GOT3 (cell line): ENCODE measurements around the gene LMX1A.

Experiments
- DNase-seq: peaks from one replicate; lab custom pipeline; 2025; ENCODE audit warnings: mixed read lengths; lab: John Stamatoyannopoulos, UW

LMX1A gene

DNA sequence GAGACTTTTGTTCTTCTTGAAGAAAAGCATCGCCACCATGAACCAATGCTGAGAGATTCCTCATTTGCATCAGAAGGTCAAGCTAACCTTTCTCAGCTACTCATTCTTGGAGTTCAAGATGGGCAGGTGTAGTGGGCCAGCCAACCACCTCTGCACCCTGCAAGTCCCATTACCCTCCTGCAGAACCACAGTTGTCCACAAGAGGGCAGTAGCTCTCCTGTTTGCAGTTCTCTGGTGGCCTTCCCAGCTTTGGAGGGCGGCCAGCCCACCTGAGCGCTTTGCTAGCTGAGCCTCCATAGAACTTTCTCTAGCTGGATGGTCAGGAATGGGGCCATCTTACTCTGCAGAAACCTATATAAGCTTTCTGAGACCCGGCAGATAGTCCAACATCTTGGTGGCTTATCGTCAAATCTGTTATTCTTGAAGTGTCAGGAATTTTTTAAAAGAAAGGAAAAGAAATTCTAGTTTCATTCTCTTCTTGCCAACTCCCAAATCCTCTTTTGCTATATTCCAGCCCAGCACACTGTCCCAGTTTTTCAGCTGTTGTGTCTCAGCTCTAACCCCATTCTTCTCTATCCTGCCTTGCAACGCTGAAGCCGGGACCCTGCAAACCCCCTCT lies 11.0 kb upstream of the LMX1A start:
- peak; percentile 10 for DNase-seq

DNA sequence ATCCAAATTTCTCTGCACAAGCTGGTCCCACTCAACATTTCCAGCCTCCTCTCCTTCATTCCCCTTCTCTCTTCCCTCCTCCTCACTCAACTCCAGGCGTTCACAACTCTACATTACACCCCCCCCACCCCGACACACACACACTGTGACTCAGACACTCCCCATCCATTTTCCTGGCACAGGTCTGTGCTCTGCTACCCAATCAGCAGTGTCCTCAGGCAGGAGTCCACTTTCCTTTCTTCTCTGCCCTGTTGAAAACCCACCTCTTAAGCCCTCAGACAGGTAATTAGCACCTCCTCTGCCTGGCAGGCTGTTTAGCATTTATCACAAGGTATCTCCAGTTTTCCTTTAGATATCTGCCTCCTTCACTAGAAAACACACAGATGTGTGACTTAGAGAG lies 8.8 kb upstream of the LMX1A start:
- DNase-seq = no peak

DNA sequence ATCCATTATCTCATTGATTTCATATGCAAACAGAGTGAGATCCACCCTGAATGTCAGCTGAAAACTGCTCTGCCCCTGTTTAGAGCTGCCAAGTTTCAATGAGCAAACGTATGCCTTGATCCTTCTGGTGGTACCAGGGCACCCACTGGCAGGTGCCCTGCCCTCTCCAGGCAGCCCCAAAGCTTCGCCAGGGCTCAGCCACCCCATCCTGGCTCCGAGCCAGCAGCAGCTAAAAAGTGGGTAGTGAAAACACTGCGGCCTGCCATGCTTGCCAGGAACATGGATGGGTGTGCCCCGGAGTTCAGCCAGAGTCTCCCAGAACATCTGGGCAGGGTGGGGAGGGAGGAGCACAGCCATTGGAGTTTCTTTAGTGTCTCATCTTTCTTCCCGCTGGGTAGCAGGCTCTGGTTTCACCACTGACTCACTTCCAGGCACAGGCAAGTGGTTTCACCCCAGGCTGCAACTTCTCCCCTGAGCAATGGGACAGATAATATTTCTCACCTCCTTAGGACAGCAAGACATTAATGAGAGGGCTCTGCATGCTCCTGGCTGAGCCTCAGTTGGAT lies 8.1 kb upstream of the LMX1A start:
- DNase-seq = peak; percentile 10

DNA sequence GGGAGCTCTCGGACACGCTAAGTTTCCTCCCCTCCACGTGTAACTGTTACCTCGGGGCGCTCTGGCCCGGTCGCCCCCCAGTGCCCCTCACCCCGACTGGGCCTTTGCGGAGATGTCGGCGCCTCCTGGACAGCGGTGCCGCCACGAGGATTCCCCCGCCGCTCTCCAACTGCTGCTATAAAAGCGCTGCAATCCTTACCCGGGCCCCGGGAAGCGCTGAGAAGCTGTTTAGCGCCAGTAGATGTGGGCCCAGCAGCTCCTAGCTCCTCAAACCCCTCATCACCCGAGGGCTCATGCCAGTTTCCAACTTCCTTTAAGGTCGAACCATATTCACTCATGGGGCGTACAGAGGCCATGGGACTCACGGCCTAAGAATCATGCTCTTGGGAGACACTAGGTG lies 361 bp upstream of the LMX1A start:
- no peak for DNase-seq

DNA sequence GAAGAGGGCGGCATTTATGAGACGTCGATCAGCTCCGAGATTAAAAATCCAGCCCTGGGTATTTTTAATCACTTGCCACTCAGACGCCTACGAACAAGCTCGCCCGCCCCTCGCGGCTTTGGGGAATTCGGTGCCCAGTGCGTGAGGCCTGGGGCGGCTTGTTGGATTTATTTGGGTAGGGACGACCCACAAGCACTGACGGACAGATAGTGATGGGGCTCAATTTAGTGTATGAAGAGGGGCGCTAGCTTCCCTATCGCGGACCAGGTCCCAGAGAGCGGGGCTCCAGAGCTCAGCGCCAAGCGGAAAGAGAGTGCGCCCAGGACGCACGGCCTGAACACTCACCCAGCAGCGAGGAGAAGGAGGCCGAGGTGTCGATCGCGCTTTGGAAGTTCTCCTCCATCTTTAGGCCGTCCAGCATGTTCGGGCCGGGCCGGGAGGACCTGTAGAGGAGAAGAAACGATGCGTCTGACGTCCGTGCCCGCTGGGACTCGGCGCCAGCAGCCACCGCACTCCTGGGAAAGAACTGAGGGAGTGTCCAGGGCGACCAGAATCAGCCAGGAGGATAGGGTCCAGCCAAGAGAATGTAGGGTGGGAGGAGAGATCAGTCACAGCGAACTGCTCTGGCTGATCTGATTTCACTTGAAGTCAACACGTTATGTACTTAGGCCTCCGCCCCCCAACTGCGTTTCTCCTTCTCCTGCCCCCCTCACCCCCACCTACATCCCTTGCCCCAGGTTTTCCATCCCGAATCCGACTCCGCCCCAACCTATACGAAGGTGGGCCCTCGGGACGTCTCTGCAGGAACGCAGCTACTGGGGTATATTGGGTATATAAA lies 1.2 kb downstream of the LMX1A start:
- no peak for DNase-seq

DNA sequence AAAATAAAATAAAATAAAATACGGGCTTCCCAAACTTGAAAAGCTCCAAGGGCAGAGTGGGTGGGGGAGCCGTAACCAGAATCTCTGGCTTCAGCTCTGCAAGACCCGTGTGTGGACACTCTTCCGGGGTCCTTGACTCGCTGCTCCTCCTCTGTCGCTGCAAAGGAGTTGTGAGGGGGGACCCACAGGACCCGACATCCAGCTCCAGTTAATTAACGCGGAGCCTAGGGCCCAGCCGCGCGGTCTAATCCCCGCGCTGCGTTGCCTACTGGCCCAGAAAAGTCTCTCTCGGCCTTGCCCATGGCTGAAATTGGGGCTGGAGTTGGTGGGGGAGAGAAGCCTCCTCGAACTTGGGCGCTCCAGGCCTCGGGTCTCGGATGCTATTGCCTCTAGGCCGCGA lies 1.8 kb downstream of the LMX1A start:
- no peak for DNase-seq

DNA sequence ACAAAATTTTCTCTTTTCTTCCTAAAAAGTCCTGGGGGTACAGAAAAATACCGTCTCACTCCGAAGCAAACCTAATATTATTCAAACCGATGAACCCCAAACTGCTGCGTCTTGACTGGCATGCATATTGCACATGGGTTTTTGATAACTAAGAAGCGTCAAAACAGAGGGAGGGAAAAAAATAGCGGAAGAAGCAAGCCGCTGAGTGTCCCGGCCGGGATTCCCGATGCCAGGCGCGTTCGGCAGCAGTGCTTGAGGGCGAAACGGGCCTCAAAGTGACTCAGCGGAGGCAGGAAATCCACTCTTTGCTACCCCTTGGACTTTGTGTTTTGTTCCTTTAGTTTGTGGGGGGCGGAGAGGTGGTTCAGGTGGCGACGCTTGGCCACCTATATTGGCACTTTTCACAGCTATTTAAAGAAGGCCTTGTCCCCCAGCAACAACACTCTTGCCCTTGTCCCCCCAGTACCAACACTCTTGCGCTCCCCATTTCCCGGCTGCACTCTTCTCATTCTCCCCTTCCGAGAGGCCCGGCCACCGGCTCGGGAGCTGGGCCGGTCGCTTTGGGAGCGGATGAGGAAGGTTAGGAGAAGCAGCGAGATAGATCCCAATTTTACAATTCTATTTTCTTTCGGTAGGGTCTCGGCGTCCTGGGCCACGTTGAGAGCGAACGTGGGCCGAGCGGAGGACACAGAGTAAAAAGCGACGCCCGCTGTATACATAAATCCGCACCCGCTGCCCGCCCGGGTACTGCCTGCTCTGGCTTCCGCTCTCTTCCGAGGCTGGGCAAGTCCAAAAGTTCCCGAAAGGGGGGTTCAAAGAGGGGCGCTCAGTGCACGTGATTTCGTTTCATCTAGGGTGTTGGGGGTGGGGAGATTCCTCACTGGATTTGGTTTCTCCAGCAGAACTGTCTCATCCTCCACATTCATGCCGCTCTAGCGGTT lies 2.5 kb downstream of the LMX1A start:
- no peak for DNase-seq

DNA sequence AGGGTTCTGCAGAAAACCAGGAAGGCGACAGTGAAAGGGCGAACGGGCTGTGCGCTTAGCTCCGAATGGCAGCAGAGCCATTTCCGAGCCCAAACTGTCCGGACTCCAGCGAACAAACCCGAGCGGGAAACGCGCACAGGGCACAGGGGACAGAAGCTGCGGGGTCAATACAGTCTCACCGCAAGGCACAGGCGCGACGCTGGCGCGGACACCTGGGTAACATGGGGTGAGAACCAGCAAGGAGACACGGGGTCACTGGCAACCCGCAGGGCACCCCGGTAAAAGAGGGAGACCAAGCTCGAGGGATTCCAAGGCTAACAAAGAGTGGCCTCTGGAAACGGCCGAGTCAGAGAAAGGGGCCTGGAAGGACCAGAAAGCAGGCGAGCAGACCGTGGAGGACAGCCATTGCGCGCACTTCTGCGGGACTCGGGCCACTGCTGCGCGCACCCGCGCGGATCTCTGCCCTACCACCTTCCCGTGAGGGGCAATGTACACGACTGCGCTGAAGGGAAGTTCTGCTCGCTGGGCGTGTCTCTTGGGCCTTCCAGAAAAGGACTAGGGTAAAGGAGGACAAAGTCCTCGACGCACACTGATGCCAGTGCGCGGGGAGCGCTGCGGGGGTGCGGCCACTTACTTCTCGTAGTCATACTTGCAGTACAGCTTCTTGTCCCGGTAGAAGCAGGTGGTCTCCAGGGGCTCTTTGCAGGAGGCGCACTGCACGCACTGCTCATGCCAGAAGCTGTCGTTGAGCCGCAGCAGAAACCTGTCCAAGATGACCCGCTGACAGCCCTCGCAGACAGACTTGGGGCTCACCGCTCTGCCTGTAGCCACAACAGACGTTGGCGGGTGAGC lies 3.8 kb downstream of the LMX1A start:
- no peak for DNase-seq

DNA sequence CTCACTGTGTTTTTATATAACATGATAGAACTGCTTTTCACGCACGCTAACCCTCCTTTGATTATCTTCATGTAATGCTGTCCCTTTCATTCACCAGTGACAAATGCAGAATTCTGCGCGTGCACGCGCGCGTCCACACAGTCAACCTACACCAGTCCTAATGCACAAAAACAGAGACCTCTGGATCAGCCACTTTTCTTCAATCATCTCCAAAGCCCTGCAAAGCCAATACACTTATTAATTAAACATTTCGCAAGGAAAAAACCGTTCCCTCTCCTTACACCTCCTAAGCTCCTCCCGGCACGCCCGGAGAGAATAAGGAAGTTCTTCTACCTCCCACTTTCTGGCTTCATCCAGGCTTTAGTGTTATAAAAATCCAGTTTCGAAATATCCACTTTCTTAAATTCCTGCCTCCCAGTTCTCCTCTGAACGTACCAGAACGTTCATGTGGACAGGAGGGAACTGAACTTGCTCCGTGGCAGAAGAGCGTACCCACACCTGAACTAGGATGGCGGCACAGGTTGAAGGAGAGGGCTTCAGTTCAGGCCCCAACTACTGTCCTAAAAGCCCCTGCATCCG lies 4.6 kb downstream of the LMX1A start:
- no peak for DNase-seq

DNA sequence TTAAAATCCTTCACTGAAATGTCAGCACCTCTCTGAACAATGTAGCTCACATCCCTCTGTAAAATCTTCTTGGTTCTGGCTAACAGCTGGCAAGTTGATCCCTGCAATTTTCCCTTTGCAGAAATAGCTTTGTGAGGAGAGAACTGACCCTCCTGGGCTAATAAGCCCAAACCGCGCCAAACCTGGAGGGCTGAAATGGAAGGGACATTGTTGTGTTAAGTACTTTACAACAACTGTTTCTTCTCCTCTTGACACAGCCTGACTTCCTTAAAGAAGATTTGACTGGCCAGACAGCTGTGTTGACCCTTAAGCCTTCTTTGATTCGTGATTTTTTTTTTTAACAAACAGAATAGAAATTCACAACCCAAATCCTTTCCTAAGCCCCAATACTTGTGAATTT lies 5.7 kb downstream of the LMX1A start:
- DNase-seq = no peak

DNA sequence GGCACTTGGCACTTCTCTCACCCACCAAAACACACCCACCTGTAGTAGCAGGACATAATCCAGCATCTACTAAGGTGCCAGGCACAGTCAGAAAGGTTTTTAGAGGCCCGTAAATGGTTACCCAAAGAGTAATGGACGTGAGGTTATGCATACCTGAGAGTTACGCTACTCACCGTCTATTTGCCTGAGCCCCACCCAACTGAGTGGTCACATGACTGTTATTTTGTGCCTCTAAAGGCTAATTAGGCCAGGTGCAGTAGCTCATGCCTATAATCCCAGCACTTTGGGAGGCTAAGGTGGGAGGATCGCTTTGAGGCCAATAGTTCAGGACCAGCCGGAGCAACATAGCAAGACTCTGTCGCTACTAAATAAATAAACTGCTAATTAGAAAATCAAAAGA lies 11.0 kb downstream of the LMX1A start:
- no peak for DNase-seq

DNA sequence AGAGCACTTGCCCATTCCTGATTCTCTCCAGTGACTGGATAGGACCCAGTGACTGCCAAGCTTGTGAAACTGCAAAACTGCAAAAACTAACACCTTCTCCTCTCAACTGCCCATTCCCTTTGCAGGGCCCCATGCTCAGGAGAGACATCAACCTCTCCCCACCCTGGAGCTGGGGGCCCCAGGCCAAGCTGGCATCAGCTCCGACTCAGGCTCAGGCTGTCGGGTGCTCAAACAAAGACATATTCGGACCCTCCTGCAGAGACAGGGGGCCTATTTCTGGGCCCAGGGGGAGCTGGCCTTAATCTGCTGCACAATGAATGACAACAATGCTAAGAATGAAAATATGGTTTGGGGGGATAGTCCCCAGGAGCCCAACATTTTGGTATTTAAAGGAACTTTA lies 11.8 kb downstream of the LMX1A start:
- no peak for DNase-seq

DNA sequence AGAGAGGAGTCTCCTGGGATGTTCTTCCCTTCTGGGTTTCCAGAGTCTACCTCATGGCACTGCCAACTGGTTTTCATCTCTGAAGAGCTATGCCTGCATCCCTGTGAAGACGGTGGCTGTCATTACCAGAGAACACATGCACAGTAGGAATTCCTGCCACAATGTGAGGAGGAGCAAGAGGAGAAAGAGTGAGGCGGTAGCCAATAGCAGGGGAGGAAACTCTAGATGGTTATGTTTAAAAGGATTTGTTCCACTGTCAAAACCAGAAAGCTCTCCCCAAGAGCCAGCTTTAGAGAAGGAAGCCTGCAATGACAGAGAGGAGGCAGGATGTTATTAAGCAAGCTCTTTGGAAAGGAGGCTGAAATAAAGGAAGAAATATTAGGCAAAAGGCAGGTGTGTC lies 12.3 kb downstream of the LMX1A start:
- no peak for DNase-seq

DNA sequence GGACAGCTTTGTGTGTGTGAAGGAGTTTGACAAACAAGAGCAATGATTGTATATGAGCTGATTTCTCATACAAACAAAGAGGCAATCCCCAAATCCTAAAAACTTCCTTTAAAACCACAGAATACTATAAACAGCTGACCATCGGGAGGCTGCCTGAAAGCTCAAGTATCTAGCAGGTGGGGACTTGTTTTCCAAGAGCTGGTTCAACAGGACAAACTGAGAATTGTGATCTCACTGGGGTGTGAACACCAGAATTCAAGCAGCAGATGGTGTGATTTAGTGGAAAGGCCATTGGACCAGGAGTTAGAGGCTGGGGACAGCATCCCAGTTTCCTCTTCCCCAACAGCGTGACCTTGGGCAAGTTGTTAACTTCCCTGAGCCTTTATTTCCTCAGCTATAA lies 13.9 kb downstream of the LMX1A start:
- no peak for DNase-seq

DNA sequence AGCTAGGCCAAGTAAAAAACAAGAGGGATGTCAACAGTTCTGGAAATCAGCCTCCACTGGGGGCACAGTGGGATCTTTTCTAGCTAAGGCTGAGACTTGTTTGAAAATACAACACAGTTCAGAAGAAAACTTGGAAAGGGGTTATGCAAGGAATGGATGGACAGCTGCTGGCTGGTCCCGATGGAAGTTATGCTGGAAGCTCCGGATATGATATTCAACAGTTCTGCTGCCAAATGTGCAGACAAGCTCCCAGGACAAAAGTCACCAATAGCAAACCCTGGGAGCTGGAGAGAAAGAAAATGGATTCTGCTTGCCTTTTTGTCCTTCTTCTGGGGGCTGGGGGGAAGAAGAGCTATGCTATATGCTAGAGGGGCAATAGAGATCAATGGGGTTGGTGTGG lies 14.3 kb downstream of the LMX1A start:
- DNase-seq = no peak

DNA sequence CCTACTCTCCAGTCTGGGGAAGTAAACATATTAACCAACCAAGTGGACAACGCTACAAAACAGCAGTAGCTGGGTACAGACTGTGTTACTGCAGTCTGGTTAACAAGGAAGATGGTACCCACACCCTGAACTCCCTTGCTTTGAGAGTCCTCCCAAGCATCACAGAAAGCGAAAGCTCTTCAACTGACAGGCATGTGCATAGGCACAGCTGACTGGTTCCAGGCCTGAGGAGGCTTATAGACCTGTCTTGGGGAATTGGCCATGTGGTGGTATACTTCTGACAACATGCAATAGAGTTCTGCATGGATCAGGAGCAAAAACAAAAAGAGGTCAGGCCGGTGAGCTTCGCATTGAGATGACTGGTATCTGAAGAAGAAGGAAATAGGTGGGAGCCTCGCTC lies 17.4 kb downstream of the LMX1A start:
- no peak for DNase-seq

DNA sequence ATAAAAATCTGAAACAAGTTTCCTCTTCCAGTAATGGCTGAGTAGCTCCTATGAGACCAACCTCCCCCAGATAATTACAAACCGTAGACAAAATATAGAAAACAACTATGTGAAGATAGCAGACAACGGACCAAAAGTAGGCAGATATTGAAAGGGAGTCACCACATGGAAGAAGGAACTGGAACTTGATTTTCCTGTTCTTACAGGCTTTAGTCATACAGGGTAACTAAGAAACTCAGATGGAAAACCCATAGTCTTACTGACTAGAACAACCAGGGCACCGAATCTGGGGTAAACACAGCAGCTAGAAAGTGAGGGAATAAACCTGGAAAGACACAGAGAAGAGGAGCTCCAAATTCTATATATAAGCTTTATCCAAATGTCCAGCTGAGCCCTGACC lies 26.0 kb downstream of the LMX1A start:
- no peak for DNase-seq

DNA sequence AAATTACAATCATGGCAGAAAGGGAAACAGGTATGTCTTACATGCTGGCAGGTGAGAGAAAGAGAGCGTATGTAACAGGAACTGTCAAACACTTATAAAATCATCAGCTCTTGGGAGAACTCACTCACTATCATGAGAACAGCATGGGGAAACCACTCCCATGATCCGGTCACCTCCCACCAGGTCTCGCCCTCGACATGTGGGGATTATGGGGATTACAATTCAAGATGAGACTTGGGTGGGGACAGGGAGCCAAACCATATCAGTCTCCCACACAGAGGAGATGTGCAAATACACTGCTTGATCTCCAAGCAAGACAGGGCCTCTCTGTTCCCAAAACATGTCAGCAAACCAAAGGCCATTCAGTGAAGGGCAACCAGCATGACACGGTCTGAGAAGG lies 27.4 kb downstream of the LMX1A start:
- DNase-seq = no peak

DNA sequence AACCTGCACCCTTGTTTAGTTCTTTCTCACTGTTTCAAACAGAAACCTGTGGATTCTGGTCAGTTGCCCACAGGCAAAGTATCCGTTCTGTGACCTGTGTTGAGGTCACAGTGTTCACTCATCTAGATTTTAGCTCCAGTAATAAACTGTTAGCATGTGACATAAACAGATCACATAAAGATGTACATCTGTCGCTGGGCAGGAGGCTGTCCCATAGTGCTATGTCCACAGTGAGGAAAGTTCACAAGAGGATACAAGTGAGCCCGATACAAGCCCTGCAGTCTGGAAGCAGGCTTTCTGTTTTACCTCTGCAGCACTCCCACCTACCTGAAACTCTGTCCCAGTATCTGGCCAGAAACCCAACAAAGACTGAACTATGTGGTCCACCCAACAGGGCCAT lies 28.4 kb downstream of the LMX1A start:
- no peak for DNase-seq

DNA sequence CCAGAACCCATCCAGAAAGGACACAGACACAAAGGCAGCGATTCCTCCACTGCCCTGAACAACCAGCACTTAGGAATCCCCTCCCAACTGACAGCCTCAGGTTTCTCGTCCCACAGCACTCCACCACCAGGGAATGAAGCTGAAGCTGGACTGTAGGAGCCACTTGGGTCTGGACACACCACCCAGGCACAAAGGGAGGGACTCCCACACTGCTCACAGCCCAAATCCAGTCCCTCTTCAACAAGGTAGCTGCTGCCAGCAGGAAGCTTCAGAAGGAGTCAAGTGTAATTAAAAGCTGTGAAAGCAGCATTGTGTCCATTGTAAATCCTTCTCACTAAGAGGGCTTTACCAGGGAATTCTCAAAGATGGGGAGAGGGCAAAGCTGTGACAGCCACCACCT lies 29.0 kb downstream of the LMX1A start:
- DNase-seq = no peak
